EL (cell line): ENCODE results near the gene SERPINB12.
A peak's percentile ranks its signal among the peaks of the same experiment; 100 is the strongest.

Experiments used
- DNase-seq: peaks from one replicate; pipeline ENCODE4 v3.0.0-alpha.2; 2016

SERPINB12 gene

DNA sequence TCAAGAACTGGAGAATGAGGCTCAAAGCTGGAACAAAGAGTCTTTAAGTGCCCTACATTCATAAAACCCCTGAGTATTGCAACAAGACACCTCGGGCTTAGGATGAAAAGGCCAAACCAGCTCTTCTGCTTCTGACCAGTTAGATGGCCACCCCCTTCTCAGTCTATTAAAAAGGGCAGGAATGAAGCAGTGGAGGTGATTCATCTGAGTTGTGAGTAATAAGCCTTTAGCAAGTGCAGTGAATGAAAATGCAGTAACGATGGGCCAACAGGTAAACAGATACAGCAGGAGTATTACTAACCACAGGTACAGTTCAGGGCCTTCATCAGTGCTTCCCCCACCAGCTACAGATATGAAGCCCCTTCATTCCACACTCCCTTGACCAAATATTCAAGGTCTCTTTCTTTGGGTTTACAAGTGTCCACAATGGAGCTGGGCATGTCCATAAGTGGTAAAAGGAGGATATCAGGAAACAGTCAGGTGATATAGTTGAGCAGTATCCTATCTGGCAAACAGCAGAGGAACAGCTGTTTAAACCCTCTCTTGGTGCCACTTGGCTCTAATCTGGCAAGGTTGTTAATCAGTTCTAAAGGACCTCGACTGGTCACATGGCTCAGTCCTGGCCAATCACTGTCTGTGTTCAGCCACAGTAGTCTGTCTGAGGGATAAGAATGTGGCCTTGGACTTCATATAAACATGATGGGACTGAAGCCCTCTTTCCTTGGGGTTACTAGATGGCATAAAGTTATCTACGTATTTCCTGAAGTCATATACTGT lies 62.8 kb downstream of the SERPINB12 start:
- DNase-seq: peak; percentile 61

DNA sequence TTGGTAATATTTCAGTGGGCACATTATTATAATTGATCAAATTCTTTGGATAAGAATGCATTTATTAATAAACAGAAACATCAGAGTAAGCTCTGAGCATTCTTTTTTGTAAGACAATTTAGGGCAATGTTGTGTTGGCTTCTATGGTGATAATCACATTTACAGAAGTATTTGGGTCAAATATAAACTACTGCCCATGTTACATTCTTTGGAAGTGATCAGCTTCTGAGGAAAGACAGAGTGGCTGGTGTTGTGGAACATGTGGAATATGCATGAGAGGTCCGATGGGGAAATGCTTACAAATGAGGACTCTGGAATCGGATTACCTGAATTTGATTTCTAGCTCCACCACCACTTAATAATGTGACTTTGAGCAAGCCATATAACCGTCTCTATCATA lies 64.4 kb downstream of the SERPINB12 start:
- DNase-seq: no peak

DNA sequence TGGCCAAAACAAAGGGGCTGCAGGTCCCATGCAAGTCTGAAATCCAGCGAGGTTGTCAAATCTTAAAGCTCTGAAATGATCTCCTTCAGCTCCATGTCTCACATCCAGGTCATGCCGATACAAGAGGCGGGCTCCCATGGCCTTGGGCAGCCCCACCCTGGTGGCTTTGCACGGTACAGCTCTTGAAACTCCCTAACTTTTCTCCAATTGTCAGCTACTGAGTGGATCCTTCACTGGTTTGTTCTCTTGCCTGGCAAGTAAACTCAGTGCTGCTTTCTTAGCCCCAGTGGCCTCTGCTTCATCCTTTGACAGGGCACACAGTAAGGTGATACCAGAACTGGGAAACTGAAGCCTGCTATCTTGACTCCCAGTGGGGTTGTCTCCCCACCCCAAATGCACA lies 71.3 kb downstream of the SERPINB12 start:
- no peak for DNase-seq

DNA sequence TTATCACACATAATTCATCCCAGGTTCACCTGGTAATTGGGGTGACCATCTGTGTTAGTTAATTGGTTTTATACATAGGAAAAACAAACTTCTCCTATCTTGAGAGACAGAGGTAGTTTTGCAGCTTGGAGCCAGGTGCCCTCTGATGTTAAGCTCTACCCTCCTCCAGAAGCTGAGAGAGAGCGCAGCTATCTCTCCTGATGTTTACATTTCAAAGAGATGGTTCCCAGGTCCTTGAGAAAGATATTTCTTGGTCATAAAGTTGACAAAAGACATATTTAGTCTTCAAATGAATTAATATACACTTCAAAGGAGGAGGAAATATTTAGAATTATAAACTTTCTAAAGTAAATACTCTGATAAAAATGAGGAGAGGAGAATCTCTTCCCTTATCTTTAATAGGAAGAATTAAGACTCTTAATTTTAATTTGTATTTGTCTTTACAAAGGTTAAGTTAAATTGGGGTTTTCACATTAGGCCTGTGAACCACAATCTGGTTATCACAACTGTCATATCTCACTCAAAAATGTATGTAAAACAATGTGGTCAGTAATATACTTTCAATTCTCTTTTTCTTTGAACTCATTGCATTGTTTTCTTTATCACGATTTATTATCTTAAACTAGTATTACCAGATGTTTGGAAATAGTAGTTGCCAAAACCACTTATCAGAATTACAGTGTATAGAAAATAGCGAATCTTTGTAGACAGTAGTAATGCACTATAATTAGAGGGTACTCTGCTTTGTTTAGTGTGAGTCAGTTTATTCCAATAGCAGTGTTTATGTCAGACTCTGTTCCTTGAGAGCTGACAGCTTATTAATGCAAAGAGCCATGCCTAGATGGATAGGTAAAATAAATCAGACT lies 75.1 kb downstream of the SERPINB12 start:
- DNase-seq: no peak

DNA sequence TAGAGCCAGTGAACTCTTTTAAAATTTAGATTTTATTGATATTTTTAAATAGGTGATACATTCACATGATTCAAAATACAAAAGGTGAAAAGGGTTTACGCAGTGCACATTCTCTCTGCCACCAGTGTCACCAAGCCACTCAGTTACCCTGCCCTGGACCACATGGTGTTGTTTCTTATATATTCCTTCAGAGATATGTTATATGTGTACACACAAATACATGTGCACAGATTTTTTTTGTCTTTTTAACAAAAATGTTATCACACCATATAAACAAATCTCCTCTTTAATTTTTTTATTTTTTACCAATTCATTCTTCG lies 75.7 kb downstream of the SERPINB12 start:
- DNase-seq: no peak
